HepG2 (cell line): Measurements from ENCODE around the gene ANKUB1. TPM values are rescaled to one million over a fixed set of nuclear protein-coding genes. Genes with fewer than 3 reads are reported as not detected.

ENCODE experiments used
- ELF1 ChIP-seq: sonication (generic); formaldehyde crosslinking; IDR thresholded peaks from 2 replicates; pipeline ENCODE4 v1.4.0; 2020; ENCODE audit warnings: missing genetic modification reagents
- MEF2D ChIP-seq: sonication (generic); formaldehyde crosslinking; IDR thresholded peaks from 2 replicates; pipeline ENCODE4 v1.5.1; 2020; ENCODE audit warnings: mild to moderate bottlenecking, missing genetic modification reagents
- NFE2 ChIP-seq: sonication (generic); formaldehyde crosslinking; IDR thresholded peaks from 2 replicates; pipeline ENCODE4 v1.4.0; 2020; ENCODE audit warnings: missing genetic modification reagents
- RBAK ChIP-seq: sonication (generic); formaldehyde crosslinking; IDR thresholded peaks from 2 replicates; pipeline ENCODE4 v1.5.1; 2020; ENCODE audit warnings: mild to moderate bottlenecking, missing genetic modification reagents
- SNAI1 ChIP-seq: sonication (generic); formaldehyde crosslinking; IDR thresholded peaks from 2 replicates; pipeline ENCODE4 v1.5.0; 2020; ENCODE audit warnings: mild to moderate bottlenecking, missing genetic modification reagents, borderline replicate concordance
- STAG1 ChIP-seq: sonication (generic); formaldehyde crosslinking; IDR thresholded peaks from 2 replicates; pipeline ENCODE4 v1.4.0; 2020; ENCODE audit warnings: missing genetic modification reagents
- ZMYM3 ChIP-seq: sonication (generic); formaldehyde crosslinking; IDR thresholded peaks from 2 replicates; pipeline ENCODE4 v1.5.1; 2020; ENCODE audit warnings: mild to moderate bottlenecking, missing genetic modification reagents
- ZNF138 ChIP-seq: sonication (generic); formaldehyde crosslinking; IDR thresholded peaks from 2 replicates; pipeline ENCODE4 v1.5.0; 2020; ENCODE audit warnings: mild to moderate bottlenecking, low read depth, missing genetic modification reagents
- ZNF225 ChIP-seq: sonication (generic); formaldehyde crosslinking; IDR thresholded peaks from 2 replicates; pipeline ENCODE4 v1.4.0; 2020; ENCODE audit warnings: mild to moderate bottlenecking, missing genetic modification reagents
- ZNF230 ChIP-seq: sonication (generic); formaldehyde crosslinking; IDR thresholded peaks from 2 replicates; pipeline ENCODE4 v1.4.0; 2020; ENCODE audit warnings: mild to moderate bottlenecking, missing genetic modification reagents
- ZNF572 ChIP-seq: sonication (generic); formaldehyde crosslinking; IDR thresholded peaks from 2 replicates; pipeline ENCODE4 v1.5.1; 2020; ENCODE audit warnings: mild to moderate bottlenecking, missing genetic modification reagents
- ZNF615 ChIP-seq: sonication (generic); formaldehyde crosslinking; IDR thresholded peaks from 2 replicates; pipeline ENCODE4 v1.5.0; 2020; ENCODE audit warnings: mild to moderate bottlenecking, missing genetic modification reagents, borderline replicate concordance
- ZNF678 ChIP-seq: sonication (generic); formaldehyde crosslinking; IDR thresholded peaks from 2 replicates; pipeline ENCODE4 v1.4.0; 2020; ENCODE audit warnings: mild to moderate bottlenecking, missing genetic modification reagents
- ZNF737 ChIP-seq: sonication (generic); formaldehyde crosslinking; IDR thresholded peaks from 2 replicates; pipeline ENCODE4 v1.5.0; 2020; ENCODE audit warnings: missing genetic modification reagents, mild to moderate bottlenecking, borderline replicate concordance
- polyA plus RNA-seq, 8 experiments: library from polyadenylated mRNA; depleted of rRNA in 3 of 8; stranded (reverse) in 7 of 8; unstranded in 1 of 8; fragments of >200 nt; fragmentation: Illumina TruSeq in 4 of 8; extraction: Trizol in 4 of 8; gene quantifications; 2 replicates each; pipeline versions ENCODE4 v1.2.1 to v1.2.3, GENCODE V29; 2011 to 2016; ENCODE audit warnings: low read depth in 4 of 8, missing spikeins in 1 of 8, mixed read lengths in 1 of 8; ENCODE audit not compliant: insufficient read depth in 1 of 8
- total RNA-seq, 5 experiments: library from RNA; depleted of rRNA; stranded (reverse); fragments of >200 nt; fragmentation: Illumina TruSeq; extraction: Trizol; gene quantifications; 2 replicates each; pipeline ENCODE4 v1.2.3, GENCODE V29; 2016; ENCODE audit warnings: low read depth in 1 of 5
- TF ChIP-seq, protein P1 (sequence below): sonication (generic); formaldehyde crosslinking; IDR thresholded peaks from 2 replicates; pipeline ENCODE4 v1.9.0; 2021; ENCODE audit warnings: mild to moderate bottlenecking, missing genetic modification reagents
- TF ChIP-seq, protein P2 (sequence below): sonication (generic); formaldehyde crosslinking; IDR thresholded peaks from 2 replicates; pipeline ENCODE4 v1.5.1; 2020; ENCODE audit warnings: mild to moderate bottlenecking, missing genetic modification reagents, moderate library complexity
- TF ChIP-seq, protein P3 (sequence below): sonication (generic); formaldehyde crosslinking; IDR thresholded peaks from 2 replicates; pipeline ENCODE4 v1.8.1; 2023; ENCODE audit warnings: missing genetic modification reagents, mild to moderate bottlenecking, borderline replicate concordance
- TF ChIP-seq, protein P4 (sequence below): sonication (generic); formaldehyde crosslinking; IDR thresholded peaks from 2 replicates; pipeline ENCODE4 v1.4.0; 2020; ENCODE audit warnings: missing genetic modification reagents
- TF ChIP-seq, protein P5 (sequence below): sonication (generic); formaldehyde crosslinking; IDR thresholded peaks from 2 replicates; pipeline ENCODE4 v1.5.0; 2020; ENCODE audit warnings: mild to moderate bottlenecking, low read depth, missing genetic modification reagents, borderline replicate concordance
- TF ChIP-seq, protein P6 (sequence below): sonication (generic); formaldehyde crosslinking; IDR thresholded peaks from 2 replicates; pipeline ENCODE4 v1.5.0; 2020; ENCODE audit warnings: missing genetic modification reagents, mild to moderate bottlenecking, borderline replicate concordance

The ANKUB1 gene
- total and polyA plus RNA-seq, 2 of the 13 experiments (the other 11 are each of a cell fraction or from before 2014, with no cell fraction given) = not detected

DNA sequence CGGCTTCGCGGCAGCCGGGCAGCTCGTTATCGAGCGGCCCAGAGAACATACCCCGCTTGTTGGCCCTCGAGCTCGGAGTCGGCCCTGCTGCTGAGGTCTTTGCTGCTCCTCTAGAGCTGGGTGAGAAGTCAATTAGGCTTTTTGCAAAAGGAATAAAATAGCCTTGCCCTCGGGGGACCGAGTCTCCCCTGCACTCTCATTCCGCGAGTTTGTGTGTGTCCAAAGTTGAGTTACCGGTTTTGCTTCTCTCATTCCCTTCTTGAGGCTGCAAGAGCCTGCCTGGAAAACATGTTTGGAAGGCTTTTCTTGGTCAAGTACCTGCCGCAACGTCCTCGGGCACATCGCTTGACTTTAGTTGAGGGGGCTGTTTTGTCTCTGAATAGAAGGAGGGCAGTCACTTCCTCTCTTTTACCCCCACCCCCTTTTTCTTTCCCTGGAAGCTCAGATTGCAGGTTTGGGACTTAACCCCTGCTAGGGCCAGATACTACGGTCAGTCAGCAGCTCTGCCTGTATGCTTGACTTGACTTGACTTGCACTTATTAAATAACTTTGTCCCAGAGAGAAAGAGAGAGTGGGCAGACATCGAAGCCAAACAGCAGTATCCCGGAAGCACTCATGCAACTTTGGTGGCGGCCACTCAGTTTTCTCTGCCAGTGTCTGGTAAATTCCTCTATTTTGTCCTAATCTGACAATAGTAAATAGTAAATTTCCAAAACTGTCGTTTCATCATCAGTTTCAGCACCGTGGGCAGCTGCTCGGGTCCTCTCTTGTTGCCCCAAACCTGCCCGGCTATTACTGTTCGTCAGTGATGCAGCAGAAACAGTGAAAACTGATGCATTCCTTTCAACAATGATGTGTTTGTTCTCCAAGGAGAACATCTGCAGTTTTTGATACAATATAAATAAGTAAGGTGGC lies 21.3 kb upstream of the ANKUB1 start (continued):
- no peak for TF ChIP-seq NFE2 (CRISPR knock-in tag)
- TF ChIP-seq ZNF138 (CRISPR knock-in tag) = no peak
- TF ChIP-seq, protein P1, sequence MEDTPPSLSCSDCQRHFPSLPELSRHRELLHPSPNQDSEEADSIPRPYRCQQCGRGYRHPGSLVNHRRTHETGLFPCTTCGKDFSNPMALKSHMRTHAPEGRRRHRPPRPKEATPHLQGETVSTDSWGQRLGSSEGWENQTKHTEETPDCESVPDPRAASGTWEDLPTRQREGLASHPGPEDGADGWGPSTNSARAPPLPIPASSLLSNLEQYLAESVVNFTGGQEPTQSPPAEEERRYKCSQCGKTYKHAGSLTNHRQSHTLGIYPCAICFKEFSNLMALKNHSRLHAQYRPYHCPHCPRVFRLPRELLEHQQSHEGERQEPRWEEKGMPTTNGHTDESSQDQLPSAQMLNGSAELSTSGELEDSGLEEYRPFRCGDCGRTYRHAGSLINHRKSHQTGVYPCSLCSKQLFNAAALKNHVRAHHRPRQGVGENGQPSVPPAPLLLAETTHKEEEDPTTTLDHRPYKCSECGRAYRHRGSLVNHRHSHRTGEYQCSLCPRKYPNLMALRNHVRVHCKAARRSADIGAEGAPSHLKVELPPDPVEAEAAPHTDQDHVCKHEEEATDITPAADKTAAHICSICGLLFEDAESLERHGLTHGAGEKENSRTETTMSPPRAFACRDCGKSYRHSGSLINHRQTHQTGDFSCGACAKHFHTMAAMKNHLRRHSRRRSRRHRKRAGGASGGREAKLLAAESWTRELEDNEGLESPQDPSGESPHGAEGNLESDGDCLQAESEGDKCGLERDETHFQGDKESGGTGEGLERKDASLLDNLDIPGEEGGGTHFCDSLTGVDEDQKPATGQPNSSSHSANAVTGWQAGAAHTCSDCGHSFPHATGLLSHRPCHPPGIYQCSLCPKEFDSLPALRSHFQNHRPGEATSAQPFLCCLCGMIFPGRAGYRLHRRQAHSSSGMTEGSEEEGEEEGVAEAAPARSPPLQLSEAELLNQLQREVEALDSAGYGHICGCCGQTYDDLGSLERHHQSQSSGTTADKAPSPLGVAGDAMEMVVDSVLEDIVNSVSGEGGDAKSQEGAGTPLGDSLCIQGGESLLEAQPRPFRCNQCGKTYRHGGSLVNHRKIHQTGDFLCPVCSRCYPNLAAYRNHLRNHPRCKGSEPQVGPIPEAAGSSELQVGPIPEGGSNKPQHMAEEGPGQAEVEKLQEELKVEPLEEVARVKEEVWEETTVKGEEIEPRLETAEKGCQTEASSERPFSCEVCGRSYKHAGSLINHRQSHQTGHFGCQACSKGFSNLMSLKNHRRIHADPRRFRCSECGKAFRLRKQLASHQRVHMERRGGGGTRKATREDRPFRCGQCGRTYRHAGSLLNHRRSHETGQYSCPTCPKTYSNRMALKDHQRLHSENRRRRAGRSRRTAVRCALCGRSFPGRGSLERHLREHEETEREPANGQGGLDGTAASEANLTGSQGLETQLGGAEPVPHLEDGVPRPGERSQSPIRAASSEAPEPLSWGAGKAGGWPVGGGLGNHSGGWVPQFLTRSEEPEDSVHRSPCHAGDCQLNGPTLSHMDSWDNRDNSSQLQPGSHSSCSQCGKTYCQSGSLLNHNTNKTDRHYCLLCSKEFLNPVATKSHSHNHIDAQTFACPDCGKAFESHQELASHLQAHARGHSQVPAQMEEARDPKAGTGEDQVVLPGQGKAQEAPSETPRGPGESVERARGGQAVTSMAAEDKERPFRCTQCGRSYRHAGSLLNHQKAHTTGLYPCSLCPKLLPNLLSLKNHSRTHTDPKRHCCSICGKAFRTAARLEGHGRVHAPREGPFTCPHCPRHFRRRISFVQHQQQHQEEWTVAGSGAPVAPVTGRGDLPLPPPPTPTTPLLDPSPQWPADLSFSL (CRISPR knock-in tag) = no peak
- no peak for TF ChIP-seq SNAI1 (CRISPR knock-in tag)
- TF ChIP-seq STAG1 (CRISPR knock-in tag) = no peak
- TF ChIP-seq ZNF737 = no peak
- peak; percentile 23; the same call in 1 of the 2 replicates for TF ChIP-seq ZNF230 (CRISPR knock-in tag)
- TF ChIP-seq, protein P2, sequence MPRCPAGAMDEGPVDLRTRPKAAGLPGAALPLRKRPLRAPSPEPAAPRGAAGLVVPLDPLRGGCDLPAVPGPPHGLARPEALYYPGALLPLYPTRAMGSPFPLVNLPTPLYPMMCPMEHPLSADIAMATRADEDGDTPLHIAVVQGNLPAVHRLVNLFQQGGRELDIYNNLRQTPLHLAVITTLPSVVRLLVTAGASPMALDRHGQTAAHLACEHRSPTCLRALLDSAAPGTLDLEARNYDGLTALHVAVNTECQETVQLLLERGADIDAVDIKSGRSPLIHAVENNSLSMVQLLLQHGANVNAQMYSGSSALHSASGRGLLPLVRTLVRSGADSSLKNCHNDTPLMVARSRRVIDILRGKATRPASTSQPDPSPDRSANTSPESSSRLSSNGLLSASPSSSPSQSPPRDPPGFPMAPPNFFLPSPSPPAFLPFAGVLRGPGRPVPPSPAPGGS (CRISPR knock-in tag) = no peak
- TF ChIP-seq, protein P3, sequence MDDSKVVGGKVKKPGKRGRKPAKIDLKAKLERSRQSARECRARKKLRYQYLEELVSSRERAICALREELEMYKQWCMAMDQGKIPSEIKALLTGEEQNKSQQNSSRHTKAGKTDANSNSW (CRISPR knock-in tag) = no peak
- no peak for TF ChIP-seq RBAK (CRISPR knock-in tag)
- TF ChIP-seq ZNF615 = peak; percentile 35; the same call in 1 of the 2 replicates
- TF ChIP-seq ZNF572 (CRISPR knock-in tag) = no peak
- TF ChIP-seq MEF2D = no peak
- no peak for TF ChIP-seq ZMYM3 (CRISPR knock-in tag)
- TF ChIP-seq ELF1 (CRISPR knock-in tag) = no peak
- TF ChIP-seq ZNF225 (CRISPR knock-in tag) = no peak
- TF ChIP-seq, protein P4, sequence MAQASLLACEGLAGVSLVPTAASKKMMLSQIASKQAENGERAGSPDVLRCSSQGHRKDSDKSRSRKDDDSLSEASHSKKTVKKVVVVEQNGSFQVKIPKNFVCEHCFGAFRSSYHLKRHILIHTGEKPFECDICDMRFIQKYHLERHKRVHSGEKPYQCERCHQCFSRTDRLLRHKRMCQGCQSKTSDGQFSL (CRISPR knock-in tag) = no peak
- TF ChIP-seq, protein P5, sequence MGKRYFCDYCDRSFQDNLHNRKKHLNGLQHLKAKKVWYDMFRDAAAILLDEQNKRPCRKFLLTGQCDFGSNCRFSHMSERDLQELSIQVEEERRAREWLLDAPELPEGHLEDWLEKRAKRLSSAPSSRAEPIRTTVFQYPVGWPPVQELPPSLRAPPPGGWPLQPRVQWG = no peak
- 0 out of 2 replicates have a peak, but pooled peaks have one; percentile 6 for TF ChIP-seq ZNF678 (CRISPR knock-in tag)
- TF ChIP-seq, protein P6, sequence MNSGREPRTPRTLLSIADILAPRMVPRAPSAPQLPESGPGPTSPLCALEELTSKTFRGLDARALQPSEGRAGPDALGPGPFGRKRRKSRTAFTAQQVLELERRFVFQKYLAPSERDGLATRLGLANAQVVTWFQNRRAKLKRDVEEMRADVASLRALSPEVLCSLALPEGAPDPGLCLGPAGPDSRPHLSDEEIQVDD = no peak
